Ishikawa (cell line): ENCODE results near the gene CDX1.

Experiments used
- CEBPB ChIP-seq: IDR thresholded peaks from 2 replicates; pipeline ENCODE4 v1.6.1; 2012
- CREB1 ChIP-seq: IDR thresholded peaks from 2 replicates; pipeline ENCODE4 v1.6.1; 2012; ENCODE audit warnings: low read depth
- EP300 ChIP-seq: IDR thresholded peaks from 2 replicates; pipeline ENCODE4 v1.6.1; 2012; ENCODE audit warnings: borderline replicate concordance
- NFIC ChIP-seq: IDR thresholded peaks from 2 replicates; pipeline ENCODE4 v1.6.1; 2012
- RAD21 ChIP-seq: IDR thresholded peaks from 2 replicates; pipeline ENCODE4 v1.6.1; 2012; ENCODE audit warnings: low read depth
- TAF1 ChIP-seq: IDR thresholded peaks from 2 replicates; pipeline ENCODE4 v1.6.1; 2012; ENCODE audit warnings: low read depth, mild to moderate bottlenecking
- USF1 ChIP-seq: IDR thresholded peaks from 2 replicates; pipeline ENCODE4 v1.6.1; 2012
- TF ChIP-seq, protein P1 (sequence below): IDR thresholded peaks from 2 replicates; pipeline ENCODE4 v1.6.1; 2012; ENCODE audit warnings: low read depth, mild to moderate bottlenecking

GRCh38 chr5:150153957-150154617, 12.5 kb upstream of the CDX1 start:
- TF ChIP-seq RAD21 (no peak), TAF1 (no peak), EP300 (no peak), CREB1 (no peak), NFIC (no peak), CEBPB (no peak), USF1 (no peak)
- TF ChIP-seq, protein P1, sequence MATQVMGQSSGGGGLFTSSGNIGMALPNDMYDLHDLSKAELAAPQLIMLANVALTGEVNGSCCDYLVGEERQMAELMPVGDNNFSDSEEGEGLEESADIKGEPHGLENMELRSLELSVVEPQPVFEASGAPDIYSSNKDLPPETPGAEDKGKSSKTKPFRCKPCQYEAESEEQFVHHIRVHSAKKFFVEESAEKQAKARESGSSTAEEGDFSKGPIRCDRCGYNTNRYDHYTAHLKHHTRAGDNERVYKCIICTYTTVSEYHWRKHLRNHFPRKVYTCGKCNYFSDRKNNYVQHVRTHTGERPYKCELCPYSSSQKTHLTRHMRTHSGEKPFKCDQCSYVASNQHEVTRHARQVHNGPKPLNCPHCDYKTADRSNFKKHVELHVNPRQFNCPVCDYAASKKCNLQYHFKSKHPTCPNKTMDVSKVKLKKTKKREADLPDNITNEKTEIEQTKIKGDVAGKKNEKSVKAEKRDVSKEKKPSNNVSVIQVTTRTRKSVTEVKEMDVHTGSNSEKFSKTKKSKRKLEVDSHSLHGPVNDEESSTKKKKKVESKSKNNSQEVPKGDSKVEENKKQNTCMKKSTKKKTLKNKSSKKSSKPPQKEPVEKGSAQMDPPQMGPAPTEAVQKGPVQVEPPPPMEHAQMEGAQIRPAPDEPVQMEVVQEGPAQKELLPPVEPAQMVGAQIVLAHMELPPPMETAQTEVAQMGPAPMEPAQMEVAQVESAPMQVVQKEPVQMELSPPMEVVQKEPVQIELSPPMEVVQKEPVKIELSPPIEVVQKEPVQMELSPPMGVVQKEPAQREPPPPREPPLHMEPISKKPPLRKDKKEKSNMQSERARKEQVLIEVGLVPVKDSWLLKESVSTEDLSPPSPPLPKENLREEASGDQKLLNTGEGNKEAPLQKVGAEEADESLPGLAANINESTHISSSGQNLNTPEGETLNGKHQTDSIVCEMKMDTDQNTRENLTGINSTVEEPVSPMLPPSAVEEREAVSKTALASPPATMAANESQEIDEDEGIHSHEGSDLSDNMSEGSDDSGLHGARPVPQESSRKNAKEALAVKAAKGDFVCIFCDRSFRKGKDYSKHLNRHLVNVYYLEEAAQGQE = no peak
